Natural killer cell (primary cell): ENCODE data around the gene SLC35G3. TPM values are rescaled to one million over a fixed set of nuclear protein-coding genes. Genes with fewer than 3 reads are reported as not detected.

Experiments used
- ATAC-seq, 3 donors: fragments of 150-1000 bp in 2 of 3; fragments of 200-7000 bp in 1 of 3; cut with Tn5 transposase; 1 replicate in 1 of 3; 2 replicates in 2 of 3; pipeline ENCODE4 v1.10.0; 2021; ENCODE audit warnings: mild to moderate bottlenecking in 2 of 3, moderate library complexity in 2 of 3
- DNase-seq, 2 donors: peaks; one replicate each; pipeline versions ENCODE4 v3.0.0 to v3.0.0-alpha.2; 2013 to 2021; ENCODE audit warnings: mixed read lengths in 1 of 2
- H3K27ac ChIP-seq: one replicate; pipeline ENCODE4 v1.5.1; 2013; ENCODE audit warnings: mild to moderate bottlenecking, low read length
- H3K27me3 ChIP-seq: one replicate; pipeline ENCODE4 v1.6.1; 2013; ENCODE audit warnings: low read length; ENCODE audit not compliant: control insufficient read depth, insufficient read depth
- H3K36me3 ChIP-seq: one replicate; pipeline ENCODE4 v1.6.1; 2013; ENCODE audit warnings: low read length; ENCODE audit not compliant: control insufficient read depth, insufficient read depth
- H3K4me1 ChIP-seq: one replicate; pipeline ENCODE4 v1.6.1; 2013; ENCODE audit warnings: low read length; ENCODE audit not compliant: control insufficient read depth, insufficient read depth
- H3K4me3 ChIP-seq: one replicate; pipeline ENCODE4 v1.5.1; 2013; ENCODE audit warnings: low read length
- H3K9me3 ChIP-seq: one replicate; pipeline ENCODE4 v1.6.1; 2013; ENCODE audit warnings: low read length; ENCODE audit not compliant: control insufficient read depth, insufficient read depth
- H3K27ac Mint-ChIP-seq, 2 donors: one replicate each; pipeline ENCODE4 v1.8.0; 2022; ENCODE audit warnings: mild to moderate bottlenecking in 2 of 2, mixed read lengths in 2 of 2, moderate library complexity in 1 of 2
- H3K27me3 Mint-ChIP-seq, 2 donors: one replicate each; pipeline ENCODE4 v1.8.0; 2022; ENCODE audit warnings: low read depth in 2 of 2, mixed read lengths in 2 of 2
- H3K36me3 Mint-ChIP-seq: one replicate; pipeline ENCODE4 v1.8.0; 2022; ENCODE audit warnings: mixed read lengths
- H3K4me1 Mint-ChIP-seq, 2 donors: one replicate each; pipeline ENCODE4 v1.8.0; 2022; ENCODE audit warnings: mixed read lengths in 2 of 2
- H3K4me3 Mint-ChIP-seq: one replicate; pipeline ENCODE4 v1.8.0; 2022; ENCODE audit warnings: mild to moderate bottlenecking, moderate library complexity, mixed read lengths
- H3K9me3 Mint-ChIP-seq, 2 donors: one replicate each; pipeline ENCODE4 v1.8.0; 2022; ENCODE audit warnings: mixed read lengths in 2 of 2
- CTCF ChIP-seq: fragments of 200-600 bp; IDR thresholded peaks from one replicate; pipeline ENCODE4 v1.8.0; 2022; ENCODE audit warnings: antibody characterized with exemption
- WGBS: methylation state at CpG from one replicate; pipeline ENCODE4 v1.1.7; 2013; ENCODE audit warnings: missing lambda C conversion rate; ENCODE audit not compliant: insufficient coverage; 5-methylcytosine and 5-hydroxymethylcytosine counted together
- intact Hi-C: fragments of 100-400 bp; cut with micrococcal nuclease; formaldehyde crosslinking; loops from one replicate; pipeline ENCODE4 v1.14.2; 2022
- total RNA-seq, 4 donors: library from RNA; stranded (reverse); fragments of 120-200 nt in 1 of 4; gene quantifications; one replicate each; pipeline versions ENCODE4 v1.2.3 to v1.2.4, GENCODE V29; 2013 to 2022

SLC35G3 gene
- total RNA-seq, 3 donors from 2014 or later (not counting 1 experiment from before 2014, with no cell fraction given), result not detected

GRCh38 chr17:35224436-35224835 is 30.2 kb upstream of the SLC35G3 start:
- Histone ChIP-seq H3K36me3 (no peaks in the 10 kb centered on the region), H3K4me3 (no peak overlapping the region), H3K27me3 (no peaks in the 10 kb centered on the region), H3K4me1 (peaks cover 9% of the 10 kb centered on the region), H3K27ac (no peak overlapping the region), H3K9me3 (peaks cover 5% of the 10 kb centered on the region)
- Mint-ChIP-seq H3K9me3 (no peaks in the 10 kb centered on the region), H3K4me1 (peaks cover under 1 to 4% of the 10 kb centered on the region in 2 donors), H3K27ac (no peak overlapping the region), H3K36me3 (no peaks in the 10 kb centered on the region), H3K4me3 (no peak overlapping the region), H3K27me3 (no peaks in the 10 kb centered on the region)
- no peak for ATAC-seq
- intact Hi-C loops, result no loop called here
- 57% methylated on average over 1 of the region's 1 CpG for WGBS
- no peak for DNase-seq
- no peak for TF ChIP-seq CTCF

DNA sequence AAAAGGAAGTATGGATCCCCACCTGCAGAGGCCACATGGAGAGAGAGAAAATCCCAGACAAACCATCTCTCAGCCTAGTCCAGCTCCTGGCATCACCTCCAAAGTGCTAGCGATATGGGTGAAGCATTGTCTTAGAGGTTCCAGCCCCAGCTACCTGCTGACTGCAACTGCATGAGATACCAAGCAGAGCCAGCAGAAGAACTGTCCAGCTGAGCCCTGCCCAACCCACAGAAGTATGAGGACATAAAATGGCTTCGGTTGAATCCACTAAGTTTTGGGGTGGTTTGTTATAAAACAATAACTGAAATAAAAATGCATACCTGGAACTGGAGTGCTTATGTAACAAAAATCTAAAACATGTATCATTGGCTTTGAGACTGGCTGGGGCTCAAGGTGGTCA is 28.3 kb upstream of the SLC35G3 start:
- 95% methylated on average over 2 of the region's 2 CpGs for WGBS
- ATAC-seq (no peak), DNase-seq (no peak)
- H3K4me3 Mint-ChIP-seq, result no peak overlapping the region
- Histone ChIP-seq H3K4me1 (peaks cover 19% of the 10 kb centered on the region), H3K27me3 (no peaks in the 10 kb centered on the region), H3K9me3 (peaks cover 5% of the 10 kb centered on the region), H3K4me3 (no peak overlapping the region), H3K27ac (no peak overlapping the region), H3K36me3 (no peaks in the 10 kb centered on the region)
- no peaks in the 10 kb centered on the region for H3K36me3 Mint-ChIP-seq
- no peaks in the 10 kb centered on the region for H3K9me3 Mint-ChIP-seq
- no peak for TF ChIP-seq CTCF
- no peak overlapping the region for H3K27ac Mint-ChIP-seq
- intact Hi-C loops, result no loop called here
- peaks cover 13 to 15% of the 10 kb centered on the region in 2 donors for H3K4me1 Mint-ChIP-seq
- no peaks in the 10 kb centered on the region for H3K27me3 Mint-ChIP-seq

GRCh38 chr17:35218915-35219314 is 24.7 kb upstream of the SLC35G3 start:
- Mint-ChIP-seq H3K36me3 (no peaks in the 10 kb centered on the region), H3K27me3 (no peaks in the 10 kb centered on the region), H3K9me3 (no peaks in the 10 kb centered on the region), H3K4me3 (peak overlapping the region; percentile 78), H3K4me1 (peaks cover 47 to 48% of the 10 kb centered on the region in 2 donors), H3K27ac (peak overlapping the region; percentile 84 to 87)
- no CpG with 5 or more reads among the region's 2 CpGs for WGBS
- no peak for TF ChIP-seq CTCF
- Histone ChIP-seq H3K4me1 (peaks cover 36% of the 10 kb centered on the region), H3K27me3 (no peaks in the 10 kb centered on the region), H3K9me3 (peaks cover 5% of the 10 kb centered on the region), H3K27ac (peak overlapping the region; percentile 50), H3K36me3 (no peaks in the 10 kb centered on the region), H3K4me3 (no peak overlapping the region)
- intact Hi-C loops, result no loop called here
- no peak for ATAC-seq
- peak in 1 of 2 donors; percentile 36 for DNase-seq

- H3K4me3 ChIP-seq, result no peak overlapping the region
- peak overlapping the region; percentile 93 for H3K27ac ChIP-seq
- Mint-ChIP-seq H3K27me3 (no peaks in the 10 kb centered on the region), H3K4me3 (peak overlapping the region; percentile 47), H3K4me1 (peaks cover 65 to 66% of the 10 kb centered on the region in 2 donors), H3K27ac (peak overlapping the region; percentile 85 to 92), H3K36me3 (no peaks in the 10 kb centered on the region), H3K9me3 (no peaks in the 10 kb centered on the region)
- H3K9me3 ChIP-seq, result no peaks in the 10 kb centered on the region
- peaks cover 50% of the 10 kb centered on the region for H3K4me1 ChIP-seq
- no peaks in the 10 kb centered on the region for H3K36me3 ChIP-seq
- WGBS, result 94% methylated on average over 5 of the region's 5 CpGs
- TF ChIP-seq CTCF, result no peak
- H3K27me3 ChIP-seq, result no peaks in the 10 kb centered on the region
- no peak for DNase-seq
- ATAC-seq, result no peak
- intact Hi-C loops, result no loop called here
These were observed 22.9 kb upstream of the SLC35G3 start for GRCh38 chr17:35217107-35217506.
